Activated CD4-positive, alpha-beta T cell treated with anti-CD3 and anti-CD28 coated beads for 36 hours (primary cell): ENCODE measurements around the gene MBTPS1. TPM values are rescaled to one million over a fixed set of nuclear protein-coding genes. Genes with fewer than 3 reads are reported as not detected.

ENCODE experiments used
- ATAC-seq: fragments of 200-7000 bp; cut with Tn5 transposase; one replicate; pipeline ENCODE4 v1.10.0; 2021; ENCODE audit warnings: mild to moderate bottlenecking, moderate library complexity
- CTCF ChIA-PET: fragments of 350-600 bp; sonication (Branson Sonifier 250); formaldehyde crosslinking; loops from one replicate; lab custom pipeline; 2021; ENCODE audit warnings: antibody characterized with exemption; lab: Charles Lee
- POLR2A ChIA-PET: fragments of 350-600 bp; sonication (Branson Sonifier 250); formaldehyde crosslinking; loops from one replicate; lab custom pipeline; 2021; ENCODE audit warnings: antibody characterized with exemption, inconsistent platforms; lab: Charles Lee
- DNase-seq: peaks from one replicate; pipeline ENCODE4 v3.0.0-alpha.2; 2020
- H3K27ac Mint-ChIP-seq: one replicate; pipeline ENCODE4 v1.8.0; 2021; ENCODE audit warnings: mixed read lengths
- H3K27me3 Mint-ChIP-seq: one replicate; pipeline ENCODE4 v1.8.0; 2021; ENCODE audit warnings: mixed read lengths
- H3K36me3 Mint-ChIP-seq: one replicate; pipeline ENCODE4 v1.8.0; 2021; ENCODE audit warnings: low read depth, mixed read lengths
- H3K4me1 Mint-ChIP-seq: one replicate; pipeline ENCODE4 v1.8.0; 2021; ENCODE audit warnings: mixed read lengths
- H3K4me3 Mint-ChIP-seq: one replicate; pipeline ENCODE4 v1.8.0; 2021; ENCODE audit warnings: mild to moderate bottlenecking, moderate library complexity, mixed read lengths
- H3K9me3 Mint-ChIP-seq: one replicate; pipeline ENCODE4 v1.8.0; 2021; ENCODE audit warnings: low read depth, mixed read lengths
- intact Hi-C, 2 experiments: fragments of 100-400 bp; cut with DNase I in 1 of 2; cut with micrococcal nuclease in 1 of 2; formaldehyde crosslinking; loops; one replicate each; pipeline versions ENCODE4 v1.14.2 to v1.15.1; 2022 to 2024; cut with DNase I, micrococcal nuclease
- total RNA-seq, 2 experiments: library from RNA; stranded (reverse); gene quantifications; one replicate each; pipeline ENCODE4 v1.2.3, GENCODE V29; 2021

MBTPS1 gene
- total RNA-seq, 2 experiments from 2014 or later: 32.0 to 32.2 TPM

DNA sequence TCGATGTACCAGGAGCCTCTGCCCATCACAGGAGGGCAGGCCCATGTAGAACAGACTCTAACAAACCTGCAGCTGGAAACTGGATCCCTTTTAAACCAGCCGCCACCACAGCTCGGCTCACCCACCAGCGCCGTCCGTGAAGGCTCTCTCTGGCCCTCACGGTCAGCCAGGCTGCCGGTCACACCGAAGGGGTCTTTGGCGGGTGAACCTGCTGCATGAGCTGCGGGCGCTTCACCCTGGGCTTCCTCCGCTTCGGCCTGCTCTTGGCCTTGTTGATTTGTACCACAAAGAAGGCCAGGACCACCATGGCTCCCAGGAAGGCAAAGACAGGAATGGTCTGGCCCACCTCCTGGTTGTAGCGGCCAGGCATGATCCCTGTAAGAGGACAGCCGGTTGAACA, 62.5 kb downstream of the MBTPS1 start:
- POLR2A ChIA-PET: no interaction called here
- Mint-ChIP-seq H3K36me3 (peaks cover 36% of the 10 kb centered on the region), H3K27ac (no peak overlapping the region), H3K27me3 (no peaks in the 10 kb centered on the region), H3K4me3 (no peak overlapping the region), H3K9me3 (no peaks in the 10 kb centered on the region), H3K4me1 (no peaks in the 10 kb centered on the region)
- ATAC-seq: no peak
- no peak for DNase-seq
- intact Hi-C loops: no loop called here
- CTCF ChIA-PET: interaction anchor here (0.8 to 3.3 kb wide), 3 partner anchors 9 to 30 kb away, joined by 3 to 19 read pairs (median 4); no protein-coding TSS in a partner anchor

DNA sequence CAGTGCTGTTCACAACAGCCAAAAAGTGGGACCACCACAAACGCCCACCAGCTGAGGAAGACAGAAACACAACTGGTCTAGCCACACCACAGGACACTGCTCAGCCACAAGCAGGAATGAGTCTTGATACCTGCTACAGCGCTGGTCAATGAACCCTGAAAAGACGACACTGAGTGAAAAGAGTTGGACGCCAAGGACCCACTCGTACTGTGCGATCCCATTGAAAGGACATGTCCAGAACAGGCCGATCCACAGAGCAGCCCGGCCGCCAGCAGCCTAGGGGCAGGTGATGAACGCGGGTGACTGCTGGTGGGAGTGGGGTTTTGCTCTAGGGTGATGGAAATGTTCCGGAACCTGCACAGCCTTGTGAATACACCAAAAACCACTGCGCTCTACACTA, 63.5 kb downstream of the MBTPS1 start:
- no peak for DNase-seq
- Mint-ChIP-seq H3K4me3 (no peak overlapping the region), H3K9me3 (no peaks in the 10 kb centered on the region), H3K4me1 (no peaks in the 10 kb centered on the region), H3K27me3 (no peaks in the 10 kb centered on the region), H3K36me3 (peaks cover 33% of the 10 kb centered on the region), H3K27ac (no peak overlapping the region)
- CTCF ChIA-PET: interaction anchor here (0.8 to 3.3 kb wide), 2 partner anchors 13 to 31 kb away, joined by 4 to 19 read pairs; no protein-coding TSS in a partner anchor
- POLR2A ChIA-PET: no interaction called here
- no peak for ATAC-seq
- intact Hi-C loops: no loop called here

DNA sequence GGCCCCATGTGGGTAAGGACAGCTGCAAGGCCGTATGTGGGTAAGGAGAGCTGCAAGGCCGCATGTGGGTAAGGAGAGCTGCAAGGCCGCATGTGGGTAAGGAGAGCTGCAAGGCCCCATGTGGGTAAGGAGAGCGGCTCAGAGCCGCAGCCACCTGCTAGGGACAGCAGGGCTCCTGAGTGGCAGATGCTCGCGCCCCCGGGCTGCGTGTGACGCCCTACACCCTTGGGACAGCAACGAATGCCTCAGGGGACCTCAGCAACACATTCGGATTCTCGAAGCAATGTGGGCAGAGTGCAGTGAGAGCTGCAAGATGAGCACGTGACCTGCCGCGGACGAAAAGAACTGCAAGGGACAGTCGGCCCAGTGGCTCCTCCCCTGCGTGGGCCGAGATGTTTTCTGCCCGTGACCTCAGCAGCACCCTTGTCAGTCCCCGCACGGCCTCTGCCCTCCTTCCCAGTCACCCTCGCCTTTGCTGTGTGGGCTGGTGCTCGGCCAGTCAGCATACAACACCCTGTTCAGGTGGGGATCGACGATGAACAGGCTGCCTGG, 64.6 kb downstream of the MBTPS1 start:
- Mint-ChIP-seq H3K27me3 (no peaks in the 10 kb centered on the region), H3K36me3 (peaks cover 24% of the 10 kb centered on the region), H3K4me3 (no peak overlapping the region), H3K9me3 (no peaks in the 10 kb centered on the region), H3K4me1 (no peaks in the 10 kb centered on the region), H3K27ac (no peak overlapping the region)
- CTCF ChIA-PET: no interaction called here
- intact Hi-C loops: no loop called here
- POLR2A ChIA-PET: no interaction called here
- ATAC-seq (no peak), DNase-seq (no peak)

DNA sequence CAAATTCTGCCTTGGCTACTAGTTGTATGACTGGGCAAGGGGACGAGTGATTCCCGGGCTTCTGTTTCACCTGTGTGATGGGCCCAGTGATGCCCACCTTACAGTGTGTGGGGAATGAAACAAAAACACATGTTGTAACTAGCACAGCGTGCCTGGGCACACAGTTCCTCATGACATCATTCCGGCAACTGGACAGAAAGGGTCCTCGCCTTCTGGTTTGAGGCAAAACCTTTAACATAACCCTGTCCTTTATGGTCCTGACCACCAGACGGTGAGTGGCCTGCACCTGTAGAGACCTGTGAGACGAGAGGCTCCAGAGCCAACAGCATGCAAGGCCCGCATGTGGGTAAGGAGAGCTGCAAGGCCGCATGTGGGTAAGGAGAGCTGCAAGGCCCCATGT, 66.4 kb downstream of the MBTPS1 start:
- Mint-ChIP-seq H3K27ac (no peak overlapping the region), H3K4me1 (no peaks in the 10 kb centered on the region), H3K36me3 (peaks cover 15% of the 10 kb centered on the region), H3K9me3 (no peaks in the 10 kb centered on the region), H3K27me3 (no peaks in the 10 kb centered on the region), H3K4me3 (no peak overlapping the region)
- POLR2A ChIA-PET: no interaction called here
- DNase-seq: no peak
- intact Hi-C loops: no loop called here
- CTCF ChIA-PET: no interaction called here
- no peak for ATAC-seq

DNA sequence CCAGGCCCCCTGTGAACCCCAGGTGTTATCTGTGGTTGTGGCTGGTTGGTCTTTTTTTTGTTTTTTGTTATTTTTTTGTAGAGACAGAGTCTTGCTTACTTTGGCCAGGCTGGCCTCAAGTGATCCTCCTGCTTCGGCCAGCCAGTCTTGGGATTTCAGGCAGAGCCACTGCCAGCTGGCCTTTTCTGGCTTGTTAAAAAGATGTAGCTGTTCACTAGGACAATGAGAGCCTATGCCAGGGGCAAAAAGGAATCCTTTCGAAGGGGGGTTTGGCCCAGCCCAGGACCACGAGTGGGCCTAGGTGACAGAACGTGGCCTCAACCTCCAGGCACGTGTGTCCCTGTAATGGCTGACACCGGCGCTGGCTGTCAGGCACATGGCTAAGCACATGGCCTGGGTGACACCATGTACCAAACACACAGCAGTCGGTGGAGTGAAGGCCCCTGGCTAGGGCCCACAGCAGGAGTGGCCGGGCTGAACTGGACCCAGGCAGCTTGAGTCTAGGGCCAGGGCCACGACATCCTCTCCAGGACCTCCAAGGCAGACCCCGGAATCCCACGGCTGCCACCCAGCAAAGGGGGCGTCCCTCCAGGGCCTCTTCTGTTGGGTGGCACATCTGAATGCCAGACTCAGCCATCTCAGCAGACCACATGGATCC, 67.2 kb downstream of the MBTPS1 start:
- Mint-ChIP-seq H3K36me3 (peaks cover 15% of the 10 kb centered on the region), H3K27ac (no peak overlapping the region), H3K27me3 (peaks cover 4% of the 10 kb centered on the region), H3K4me1 (no peaks in the 10 kb centered on the region), H3K4me3 (no peak overlapping the region), H3K9me3 (no peaks in the 10 kb centered on the region)
- ChIA-PET CTCF (no interaction called here), POLR2A (no interaction called here)
- DNase-seq: no peak
- intact Hi-C loops: no loop called here
- no peak for ATAC-seq

DNA sequence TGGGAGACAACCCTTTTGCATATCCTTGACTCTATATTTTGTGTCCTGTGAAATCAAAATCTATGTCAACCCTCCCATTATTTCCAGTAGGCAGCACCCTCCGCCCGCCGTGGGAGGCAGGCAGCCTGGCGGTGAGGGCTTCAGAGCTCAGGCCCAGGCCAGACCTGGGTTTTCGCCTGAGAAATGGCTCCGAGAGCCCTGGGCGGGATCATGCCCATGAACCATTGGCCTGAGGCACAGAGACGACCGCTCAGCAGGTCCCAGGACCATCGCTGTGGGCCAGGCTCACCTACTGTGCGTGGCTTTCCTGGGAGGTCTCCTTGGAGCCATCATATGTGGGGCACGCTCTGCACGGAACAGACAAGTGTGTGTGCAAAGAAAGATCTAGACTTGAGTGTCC, 67.9 kb downstream of the MBTPS1 start:
- intact Hi-C loops: no loop called here
- no peak for DNase-seq
- H3K4me3 Mint-ChIP-seq: no peak overlapping the region
- H3K4me1 Mint-ChIP-seq: no peaks in the 10 kb centered on the region
- H3K27me3 Mint-ChIP-seq: peaks cover 10% of the 10 kb centered on the region
- ChIA-PET CTCF (no interaction called here), POLR2A (no interaction called here)
- H3K36me3 Mint-ChIP-seq: peaks cover 13% of the 10 kb centered on the region
- ATAC-seq: no peak
- H3K9me3 Mint-ChIP-seq: no peaks in the 10 kb centered on the region
- no peak overlapping the region for H3K27ac Mint-ChIP-seq

DNA sequence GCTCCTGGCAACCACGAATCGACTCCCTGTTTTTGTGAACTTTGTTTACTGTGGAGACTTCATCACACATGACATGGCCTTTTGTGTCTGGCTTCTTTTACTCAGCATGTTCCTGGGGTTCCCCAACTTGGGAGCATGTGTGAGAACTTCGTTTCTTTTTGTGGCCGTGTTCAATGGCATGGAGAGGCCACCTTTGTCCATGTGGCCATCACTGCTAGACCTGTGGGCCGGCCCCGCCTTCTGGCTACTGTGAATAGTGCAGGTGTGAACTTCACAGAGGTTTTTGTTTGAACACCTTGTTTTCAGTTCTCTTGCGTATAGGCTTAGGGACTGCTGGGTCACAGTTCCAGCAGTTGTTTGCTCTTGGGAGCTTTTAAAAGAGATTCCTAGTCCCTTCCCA, 68.5 kb downstream of the MBTPS1 start:
- Mint-ChIP-seq H3K36me3 (peaks cover 8% of the 10 kb centered on the region), H3K27me3 (peaks cover 12% of the 10 kb centered on the region), H3K9me3 (no peaks in the 10 kb centered on the region), H3K4me1 (no peaks in the 10 kb centered on the region), H3K27ac (no peak overlapping the region), H3K4me3 (no peak overlapping the region)
- ATAC-seq (no peak), DNase-seq (peak; percentile 16)
- intact Hi-C loops: no loop called here
- POLR2A ChIA-PET: no interaction called here
- CTCF ChIA-PET: no interaction called here

DNA sequence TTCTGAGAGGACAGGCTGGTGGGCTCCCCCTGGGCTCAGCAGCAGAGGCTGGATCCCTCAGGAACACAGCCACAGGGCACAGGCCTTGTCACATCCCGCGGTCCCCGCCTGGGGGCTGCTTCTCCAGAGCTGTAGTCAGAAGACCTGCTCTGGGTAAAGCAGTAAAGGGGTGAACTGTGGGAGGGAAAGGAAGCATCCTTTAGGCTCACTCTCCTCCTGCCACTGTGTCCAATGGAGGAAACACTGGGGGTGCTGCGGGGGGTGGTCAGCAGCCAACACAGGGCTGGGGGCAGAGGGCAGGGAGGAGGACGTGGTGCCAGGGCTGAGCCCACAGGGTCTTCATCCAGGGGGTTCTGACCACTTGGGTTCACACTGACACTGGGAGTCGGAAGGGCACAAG, 69.1 kb downstream of the MBTPS1 start:
- Mint-ChIP-seq H3K27ac (no peak overlapping the region), H3K36me3 (peaks cover 3% of the 10 kb centered on the region), H3K9me3 (no peaks in the 10 kb centered on the region), H3K4me3 (no peak overlapping the region), H3K27me3 (peaks cover 12% of the 10 kb centered on the region), H3K4me1 (no peaks in the 10 kb centered on the region)
- DNase-seq: no peak
- intact Hi-C loops: no loop called here
- ChIA-PET POLR2A (no interaction called here), CTCF (no interaction called here)
- no peak for ATAC-seq

DNA sequence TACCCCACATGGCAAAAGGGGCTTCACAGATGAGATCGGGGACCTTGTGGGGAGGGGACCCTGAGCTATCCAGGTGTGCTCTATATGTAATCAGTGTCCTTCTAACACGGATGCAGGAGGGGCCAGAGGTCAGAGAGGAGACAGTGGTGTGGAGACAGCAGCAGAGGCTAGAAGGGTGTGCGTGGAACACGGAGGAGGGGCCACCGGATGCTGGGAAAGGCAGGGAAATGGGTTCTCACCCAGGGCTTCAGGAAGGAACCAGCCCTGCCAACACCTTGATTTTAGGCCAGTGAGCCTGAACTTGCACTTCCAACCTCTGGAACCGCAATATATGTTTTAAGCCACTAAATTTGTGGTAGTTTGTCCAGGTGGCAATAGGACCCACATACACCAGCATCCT, 69.5 kb downstream of the MBTPS1 start:
- no peak for DNase-seq
- CTCF ChIA-PET: no interaction called here
- H3K9me3 Mint-ChIP-seq: no peaks in the 10 kb centered on the region
- no peak for ATAC-seq
- H3K36me3 Mint-ChIP-seq: no peaks in the 10 kb centered on the region
- H3K4me1 Mint-ChIP-seq: no peaks in the 10 kb centered on the region
- H3K27me3 Mint-ChIP-seq: peaks cover 12% of the 10 kb centered on the region
- POLR2A ChIA-PET: no interaction called here
- H3K27ac Mint-ChIP-seq: no peak overlapping the region
- H3K4me3 Mint-ChIP-seq: no peak overlapping the region
- intact Hi-C loops: no loop called here

DNA sequence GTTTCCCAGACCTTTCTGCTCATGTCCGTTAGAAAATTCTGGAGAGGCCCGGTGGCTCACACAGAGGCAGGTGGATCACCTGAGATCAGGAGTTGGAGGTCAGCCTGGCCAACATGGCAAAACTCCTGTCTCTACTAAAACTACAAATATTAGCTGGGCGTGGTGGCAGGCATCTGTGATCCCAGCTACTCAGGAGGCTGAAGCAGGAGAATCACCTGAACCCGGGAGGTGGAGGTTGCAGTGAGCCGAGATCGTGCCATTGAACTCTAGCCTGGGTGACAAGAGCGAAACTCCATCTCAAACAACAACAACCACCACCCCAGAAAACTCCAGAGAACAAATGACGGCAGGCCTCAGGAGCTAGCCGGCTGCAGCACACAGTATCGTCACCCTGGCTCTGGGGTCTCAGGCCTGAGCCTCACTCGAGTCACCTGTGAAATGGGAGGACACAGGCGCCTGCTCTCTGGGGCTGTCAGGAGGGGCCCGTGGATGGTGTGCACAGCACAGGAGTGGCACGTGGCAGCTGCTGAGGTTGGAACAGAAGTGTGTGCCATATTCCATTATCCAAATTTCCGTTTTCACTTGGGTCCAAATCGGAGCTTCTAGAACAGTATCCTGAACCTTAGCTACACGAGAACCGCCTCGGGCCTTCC, 70.8 kb downstream of the MBTPS1 start:
- no peaks in the 10 kb centered on the region for H3K9me3 Mint-ChIP-seq
- DNase-seq: no peak
- CTCF ChIA-PET: interaction anchor here (0.6 to 2.4 kb wide), 2 partner anchors 90 to 264 kb away, joined by 4 to 9 read pairs; no protein-coding TSS in a partner anchor

DNA sequence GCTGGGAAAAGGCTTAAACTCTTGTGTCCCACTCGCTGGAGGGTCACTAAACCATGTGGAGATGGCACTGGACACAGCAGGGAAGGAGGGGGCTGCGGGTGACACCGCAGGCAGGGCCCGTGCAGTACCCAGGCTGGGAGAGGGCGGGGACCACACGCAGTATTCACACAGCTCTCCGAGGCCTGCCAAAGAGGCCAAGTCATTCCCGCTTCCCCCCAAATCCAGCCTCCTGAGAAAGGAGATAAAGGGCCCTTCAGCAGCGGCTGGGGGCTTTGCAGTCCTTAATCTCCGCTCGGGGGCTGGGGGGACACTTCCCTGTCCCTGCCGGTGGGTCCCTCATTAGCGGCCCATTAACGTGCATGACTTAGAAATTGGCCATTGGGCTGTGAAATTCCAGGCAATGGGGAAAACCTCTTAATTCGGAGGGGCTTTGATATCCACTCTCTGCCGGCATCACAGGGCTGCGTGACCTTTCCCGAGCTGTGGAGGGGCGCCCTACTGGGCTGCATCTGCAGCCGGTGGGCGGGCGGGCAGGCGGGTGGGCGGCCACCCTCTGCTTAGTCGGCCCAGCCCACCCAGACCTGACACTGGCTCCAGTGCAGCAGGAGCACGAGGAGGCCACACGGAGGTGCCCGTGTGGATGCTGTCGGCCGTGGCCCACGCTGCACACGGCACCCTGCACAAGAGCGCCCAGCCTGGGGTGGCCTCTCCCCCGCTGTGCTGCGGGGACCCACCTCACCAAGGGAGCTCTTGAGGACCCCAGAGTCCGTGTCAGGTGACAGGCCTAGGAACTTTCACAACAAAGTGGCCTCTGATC, 71.5 kb downstream of the MBTPS1 start:
- ChIA-PET POLR2A (no interaction called here), CTCF (interaction anchor here (0.5 to 2.4 kb wide), 2 partner anchors 86 to 89 kb away, joined by 3 to 9 read pairs; no protein-coding TSS in a partner anchor)
- peaks cover 12% of the 10 kb centered on the region for H3K27me3 Mint-ChIP-seq
- H3K4me3 Mint-ChIP-seq: no peak overlapping the region
- H3K27ac Mint-ChIP-seq: no peak overlapping the region
- no peak for ATAC-seq
- H3K9me3 Mint-ChIP-seq: no peaks in the 10 kb centered on the region
- intact Hi-C loops: no loop called here
- DNase-seq: no peak
- no peaks in the 10 kb centered on the region for H3K36me3 Mint-ChIP-seq
- H3K4me1 Mint-ChIP-seq: no peaks in the 10 kb centered on the region

More for the DNA sequence above, 70.8 kb downstream of the MBTPS1 start:
- H3K4me3 Mint-ChIP-seq: no peak overlapping the region
- ATAC-seq: no peak
- H3K4me1 Mint-ChIP-seq: no peaks in the 10 kb centered on the region
- H3K27ac Mint-ChIP-seq: no peak overlapping the region
- POLR2A ChIA-PET: no interaction called here
- H3K36me3 Mint-ChIP-seq: no peaks in the 10 kb centered on the region
- H3K27me3 Mint-ChIP-seq: peaks cover 12% of the 10 kb centered on the region
- intact Hi-C loops: no loop called here
